CD4-positive, alpha-beta T cell (primary cell): Measurements from ENCODE around the gene NEU4. TPM values are rescaled to one million over a fixed set of nuclear protein-coding genes. Genes with fewer than 3 reads are reported as not detected.

Source experiments
- ATAC-seq: fragments of 200-7000 bp; cut with Tn5 transposase; one replicate; pipeline ENCODE4 v1.10.0; 2022; ENCODE audit warnings: mild to moderate bottlenecking; ENCODE audit not compliant: poor library complexity
- CTCF ChIA-PET: fragments of 350-600 bp; sonication (Branson Sonifier 250); formaldehyde crosslinking; loops from one replicate; lab custom pipeline; 2021; ENCODE audit warnings: antibody characterized with exemption, inconsistent platforms; lab: Charles Lee
- POLR2A ChIA-PET: fragments of 350-600 bp; sonication (Branson Sonifier 250); formaldehyde crosslinking; loops from one replicate; lab custom pipeline; 2021; ENCODE audit warnings: antibody characterized with exemption, inconsistent platforms; lab: Charles Lee
- DNase-seq, 14 experiments: peaks; one replicate each; pipeline ENCODE4 v3.0.0-alpha.2; 2013 to 2020; ENCODE audit warnings: mixed read lengths in 2 of 14
- H3K27ac ChIP-seq, 2 donors: one replicate each; pipeline versions ENCODE4 v1.5.1 to v1.7.0; 2013; ENCODE audit warnings: low read length in 2 of 2, low read depth in 1 of 2, mild to moderate bottlenecking in 1 of 2
- H3K27me3 ChIP-seq, 2 experiments: 1 replicate in 1 of 2; 2 replicates in 1 of 2; pipeline versions ENCODE4 v1.6.1 to v1.7.0; 2013; ENCODE audit warnings: low read length in 2 of 2, control low read depth in 1 of 2, mild to moderate bottlenecking in 1 of 2, moderate library complexity in 1 of 2; ENCODE audit not compliant: insufficient read depth in 2 of 2, control insufficient read depth in 1 of 2
- H3K36me3 ChIP-seq: one replicate; pipeline ENCODE4 v1.6.1; 2013; ENCODE audit warnings: low read length, control low read depth; ENCODE audit not compliant: insufficient read depth
- H3K4me1 ChIP-seq: one replicate; pipeline ENCODE4 v1.6.1; 2013; ENCODE audit warnings: low read length, control low read depth; ENCODE audit not compliant: insufficient read depth
- H3K4me3 ChIP-seq: one replicate; pipeline ENCODE4 v1.5.1; 2013; ENCODE audit warnings: mild to moderate bottlenecking, low read length, moderate library complexity
- H3K9me3 ChIP-seq, 2 experiments: 1 replicate in 1 of 2; 2 replicates in 1 of 2; pipeline versions ENCODE4 v1.6.1 to v1.7.0; 2013; ENCODE audit warnings: low read length in 2 of 2, mild to moderate bottlenecking in 2 of 2, control low read depth in 1 of 2, moderate library complexity in 1 of 2; ENCODE audit not compliant: control insufficient read depth in 1 of 2, insufficient read depth in 1 of 2
- H3K27ac Mint-ChIP-seq: one replicate; pipeline ENCODE4 v1.8.0; 2020; ENCODE audit warnings: mixed read lengths
- H3K27me3 Mint-ChIP-seq: one replicate; pipeline ENCODE4 v1.8.0; 2021; ENCODE audit warnings: mixed read lengths
- H3K36me3 Mint-ChIP-seq: one replicate; pipeline ENCODE4 v1.8.0; 2021; ENCODE audit warnings: low read depth, mixed read lengths
- H3K4me1 Mint-ChIP-seq: one replicate; pipeline ENCODE4 v1.8.0; 2021; ENCODE audit warnings: low read depth, mixed read lengths
- H3K4me3 Mint-ChIP-seq: one replicate; pipeline ENCODE4 v1.8.0; 2020; ENCODE audit warnings: mild to moderate bottlenecking, mixed read lengths
- H3K9me3 Mint-ChIP-seq: one replicate; pipeline ENCODE4 v1.8.0; 2020; ENCODE audit warnings: mixed read lengths
- CTCF ChIP-seq: fragments of 200-600 bp; IDR thresholded peaks from one replicate; pipeline ENCODE4 v1.8.0; 2022; ENCODE audit warnings: antibody characterized with exemption, mild to moderate bottlenecking
- intact Hi-C, 2 experiments: fragments of 100-400 bp; cut with DNase I in 1 of 2; cut with micrococcal nuclease in 1 of 2; formaldehyde crosslinking; loops; one replicate each; pipeline versions ENCODE4 v1.15.1 to v1.9.0; 2023 to 2025; cut with DNase I, micrococcal nuclease
- total RNA-seq, 174 experiments: library from RNA in 2 of 174; stranded (reverse) in 2 of 174; gene quantifications; one replicate each; pipeline ENCODE4 v1.2.3 and lab custom pipeline; 2021 to 2026

The NEU4 gene
- total RNA-seq, 2 experiments from 2014 or later = 4.3 to 6.8 TPM

- intact Hi-C loops = no loop called here
- no peaks in the 10 kb centered on the region for H3K9me3 ChIP-seq
- POLR2A ChIA-PET = interaction anchor here (1.0 to 2.3 kb wide), 2 partner anchors 17 to 141 kb away, joined by 3 to 5 read pairs; partner anchors contain the start of gene ING5
These were observed 33.7 kb downstream of the NEU4 start for GRCh38 chr2:241842620-241843211.

GRCh38 chr2:241843321-241844065, 34.5 kb downstream of the NEU4 start:
- H3K4me3 ChIP-seq = peak overlapping the region; percentile 49
- no peaks in the 10 kb centered on the region for H3K27me3 ChIP-seq
- Mint-ChIP-seq H3K4me1 (peaks cover 36% of the 10 kb centered on the region), H3K27ac (peak overlapping the region; percentile 83), H3K9me3 (no peaks in the 10 kb centered on the region), H3K4me3 (peak overlapping the region; percentile 56), H3K27me3 (no peaks in the 10 kb centered on the region), H3K36me3 (no peaks in the 10 kb centered on the region)
- H3K36me3 ChIP-seq = no peaks in the 10 kb centered on the region
- CTCF ChIA-PET = interaction anchor here (0.9 to 1.2 kb wide), 3 partner anchors 25 to 133 kb away, joined by 3 to 6 read pairs (median 5); no protein-coding TSS in a partner anchor
- ATAC-seq = no peak
- POLR2A ChIA-PET = interaction anchor here (1.0 to 2.3 kb wide), 3 partner anchors 16 to 142 kb away, joined by 3 to 5 read pairs (median 3); partner anchors contain the start of gene ING5
- H3K27ac ChIP-seq = no peak overlapping the region
- intact Hi-C loops = no loop called here
- H3K9me3 ChIP-seq = no peaks in the 10 kb centered on the region
- H3K4me1 ChIP-seq = peaks cover 34% of the 10 kb centered on the region
- no peak for DNase-seq
- TF ChIP-seq CTCF = no peak

More at GRCh38 chr2:241842620-241843211, 33.7 kb downstream of the NEU4 start:
- peaks cover 38% of the 10 kb centered on the region for H3K4me1 Mint-ChIP-seq
- Histone ChIP-seq H3K4me1 (peaks cover 34% of the 10 kb centered on the region), H3K36me3 (no peaks in the 10 kb centered on the region), H3K4me3 (peak overlapping the region; percentile 49), H3K27me3 (no peaks in the 10 kb centered on the region), H3K27ac (peak overlapping the region in 1 of 2 donors; percentile 30)
- peak overlapping the region; percentile 83 for H3K27ac Mint-ChIP-seq
- CTCF ChIA-PET = no interaction called here
- peak overlapping the region; percentile 56 for H3K4me3 Mint-ChIP-seq
- DNase-seq = peak in 8 of 14 experiments; percentile 13 to 77 (median 50)
- TF ChIP-seq CTCF = no peak
- H3K36me3 Mint-ChIP-seq = no peaks in the 10 kb centered on the region
- no peaks in the 10 kb centered on the region for H3K9me3 Mint-ChIP-seq
- peak; percentile 41 for ATAC-seq
- no peaks in the 10 kb centered on the region for H3K27me3 Mint-ChIP-seq

GRCh38 chr2:241844066-241844728, 35.2 kb downstream of the NEU4 start:
- DNase-seq = peak; percentile 34 to 90 (median 65)
- POLR2A ChIA-PET = interaction anchor here (0.8 to 2.3 kb wide), 4 partner anchors 16 to 143 kb away, joined by 3 to 8 read pairs (median 4); partner anchors contain the start of gene ING5
- Mint-ChIP-seq H3K27me3 (no peaks in the 10 kb centered on the region), H3K4me1 (peaks cover 33% of the 10 kb centered on the region), H3K36me3 (no peaks in the 10 kb centered on the region), H3K9me3 (no peaks in the 10 kb centered on the region), H3K27ac (peak overlapping the region; percentile 61), H3K4me3 (peak overlapping the region; percentile 80)
- no peak for TF ChIP-seq CTCF
- H3K4me1 ChIP-seq = peaks cover 34% of the 10 kb centered on the region
- peak overlapping the region; percentile 49 for H3K4me3 ChIP-seq
- ATAC-seq = peak; percentile 87
- no peaks in the 10 kb centered on the region for H3K36me3 ChIP-seq
- H3K27ac ChIP-seq = no peak overlapping the region
- CTCF ChIA-PET = interaction anchor here (0.9 to 1.2 kb wide), 3 partner anchors 24 to 134 kb away, joined by 3 to 6 read pairs (median 5); no protein-coding TSS in a partner anchor
- intact Hi-C loops = no loop called here
- H3K9me3 ChIP-seq = no peaks in the 10 kb centered on the region
- H3K27me3 ChIP-seq = no peaks in the 10 kb centered on the region
